GM12878 (cell line): ENCODE measurements around the gene TET2.

Experiments used
- ATF2 ChIP-seq: IDR thresholded peaks from 2 replicates; pipeline ENCODE4 v1.6.1; 2012; ENCODE audit warnings: low read length, inconsistent platforms
- ELK1 ChIP-seq: IDR thresholded peaks from 2 replicates; pipeline ENCODE4 v1.6.1; 2012; ENCODE audit warnings: low read depth, low read length, improper control_type of control experiment
- EZH2 ChIP-seq: IDR thresholded peaks from 2 replicates; pipeline ENCODE4 v1.6.1; 2012; ENCODE audit warnings: low read depth, mild to moderate bottlenecking, control low read depth, inconsistent platforms, low read length, borderline replicate concordance; ENCODE audit not compliant: control insufficient read depth
- HCFC1 ChIP-seq: fragments of 150-350 bp; IDR thresholded peaks from 2 replicates; pipeline ENCODE4 v1.6.1; 2014; ENCODE audit warnings: low read length
- NR2C2 ChIP-seq: IDR thresholded peaks from 2 replicates; pipeline ENCODE4 v1.6.1; 2011; ENCODE audit warnings: borderline replicate concordance, low read depth; ENCODE audit not compliant: control insufficient read depth, insufficient read length
- POLR2AphosphoS5 ChIP-seq: IDR thresholded peaks from 2 replicates; pipeline ENCODE4 v1.6.1; 2011; ENCODE audit warnings: mild to moderate bottlenecking, low read length, inconsistent platforms
- SPI1 ChIP-seq: IDR thresholded peaks from 2 replicates; pipeline ENCODE4 v1.6.1; 2011; ENCODE audit warnings: low read depth, mild to moderate bottlenecking, low read length, moderate library complexity, borderline replicate concordance; ENCODE audit not compliant: insufficient read depth
- TF ChIP-seq, protein P1 (sequence below), 3 experiments: IDR thresholded peaks in 2 of 3; conservative IDR thresholded peaks in 1 of 3; 2 replicates each; pipeline ENCODE4 v1.5.1; 2011; ENCODE audit warnings: low read depth in 3 of 3, low read length in 3 of 3, mild to moderate bottlenecking in 3 of 3, control low read depth in 2 of 3, moderate library complexity in 2 of 3, inconsistent platforms in 1 of 3, mixed read lengths in 1 of 3; ENCODE audit not compliant: control insufficient read depth in 2 of 3, insufficient read depth in 1 of 3; ENCODE audit errors: extremely low read depth in 1 of 3
- TF ChIP-seq, protein P2 (sequence below): IDR thresholded peaks from 2 replicates; pipeline ENCODE4 v1.6.1; 2011; ENCODE audit warnings: borderline replicate concordance, low read depth, mild to moderate bottlenecking, moderate library complexity, low read length; ENCODE audit not compliant: insufficient read depth, poor library complexity, severe bottlenecking

DNA sequence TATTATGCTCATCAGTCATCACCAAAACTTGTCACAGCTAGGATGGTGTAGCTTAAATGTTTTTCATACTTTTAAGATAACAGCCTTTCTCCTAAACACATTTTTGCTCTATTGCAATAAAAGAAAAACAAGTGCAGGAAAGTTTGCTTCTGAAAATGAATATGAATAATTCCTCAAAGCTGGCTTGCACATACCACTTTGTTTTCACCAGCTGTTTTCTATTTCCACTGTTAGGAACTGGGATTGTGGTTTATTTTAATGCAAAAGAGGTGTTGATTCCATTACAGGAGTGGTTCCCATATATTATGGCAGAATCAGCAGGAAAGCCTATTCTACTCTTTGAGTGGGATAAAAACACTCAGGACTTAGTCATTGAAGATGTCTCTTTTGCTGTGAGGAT lies 181.3 kb downstream of the TET2 start:
- TF ChIP-seq, protein P1, sequence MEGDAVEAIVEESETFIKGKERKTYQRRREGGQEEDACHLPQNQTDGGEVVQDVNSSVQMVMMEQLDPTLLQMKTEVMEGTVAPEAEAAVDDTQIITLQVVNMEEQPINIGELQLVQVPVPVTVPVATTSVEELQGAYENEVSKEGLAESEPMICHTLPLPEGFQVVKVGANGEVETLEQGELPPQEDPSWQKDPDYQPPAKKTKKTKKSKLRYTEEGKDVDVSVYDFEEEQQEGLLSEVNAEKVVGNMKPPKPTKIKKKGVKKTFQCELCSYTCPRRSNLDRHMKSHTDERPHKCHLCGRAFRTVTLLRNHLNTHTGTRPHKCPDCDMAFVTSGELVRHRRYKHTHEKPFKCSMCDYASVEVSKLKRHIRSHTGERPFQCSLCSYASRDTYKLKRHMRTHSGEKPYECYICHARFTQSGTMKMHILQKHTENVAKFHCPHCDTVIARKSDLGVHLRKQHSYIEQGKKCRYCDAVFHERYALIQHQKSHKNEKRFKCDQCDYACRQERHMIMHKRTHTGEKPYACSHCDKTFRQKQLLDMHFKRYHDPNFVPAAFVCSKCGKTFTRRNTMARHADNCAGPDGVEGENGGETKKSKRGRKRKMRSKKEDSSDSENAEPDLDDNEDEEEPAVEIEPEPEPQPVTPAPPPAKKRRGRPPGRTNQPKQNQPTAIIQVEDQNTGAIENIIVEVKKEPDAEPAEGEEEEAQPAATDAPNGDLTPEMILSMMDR (IDR thresholded peaks at IDR 0.05 in 2 of 3, conservative IDR thresholded peaks at IDR 0.05 in 1 of 3; ENCODE audit: control insufficient read depth in 2 of 3, extremely low read depth in 1 of 3, insufficient read depth in 1 of 3, low read depth in 3 of 3, low read length in 3 of 3) = no peak
- TF ChIP-seq ELK1 (no peak), EZH2 (no peak), NR2C2 (no peak), ATF2 (no peak), POLR2AphosphoS5 (no peak), SPI1 (no peak), HCFC1 (no peak)
- TF ChIP-seq, protein P2, sequence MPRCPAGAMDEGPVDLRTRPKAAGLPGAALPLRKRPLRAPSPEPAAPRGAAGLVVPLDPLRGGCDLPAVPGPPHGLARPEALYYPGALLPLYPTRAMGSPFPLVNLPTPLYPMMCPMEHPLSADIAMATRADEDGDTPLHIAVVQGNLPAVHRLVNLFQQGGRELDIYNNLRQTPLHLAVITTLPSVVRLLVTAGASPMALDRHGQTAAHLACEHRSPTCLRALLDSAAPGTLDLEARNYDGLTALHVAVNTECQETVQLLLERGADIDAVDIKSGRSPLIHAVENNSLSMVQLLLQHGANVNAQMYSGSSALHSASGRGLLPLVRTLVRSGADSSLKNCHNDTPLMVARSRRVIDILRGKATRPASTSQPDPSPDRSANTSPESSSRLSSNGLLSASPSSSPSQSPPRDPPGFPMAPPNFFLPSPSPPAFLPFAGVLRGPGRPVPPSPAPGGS = no peak
